ENCODE data around the gene OCRL.

The OCRL gene

GRCh38 chrX:129638917-129639316, 98.9 kb downstream of the OCRL start:
- no peak for DNase-seq

- DNase-seq = no peak
Observed at GRCh38 chrX:129640737-129641136, 100.7 kb downstream of the OCRL start.

DNA sequence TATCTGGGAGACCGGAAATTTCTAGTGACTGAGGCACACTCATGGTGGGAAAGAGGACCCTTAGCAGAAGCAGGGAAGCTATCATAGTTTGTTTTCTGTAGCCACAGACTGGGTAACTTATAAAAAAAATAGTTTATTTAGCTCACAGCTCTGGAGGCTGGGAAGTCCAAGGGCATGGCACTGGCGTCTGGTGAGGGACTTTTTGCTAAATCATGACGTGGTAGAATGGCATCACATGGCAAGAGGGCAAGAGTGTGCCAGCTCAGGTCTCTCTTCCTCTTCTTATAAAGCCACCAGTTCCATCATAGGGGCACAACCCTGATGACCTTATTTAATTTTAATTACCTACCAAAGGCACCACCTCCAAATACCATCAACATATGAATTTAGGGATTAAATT, 101.4 kb downstream of the OCRL start:
- DNase-seq = no peak

DNA sequence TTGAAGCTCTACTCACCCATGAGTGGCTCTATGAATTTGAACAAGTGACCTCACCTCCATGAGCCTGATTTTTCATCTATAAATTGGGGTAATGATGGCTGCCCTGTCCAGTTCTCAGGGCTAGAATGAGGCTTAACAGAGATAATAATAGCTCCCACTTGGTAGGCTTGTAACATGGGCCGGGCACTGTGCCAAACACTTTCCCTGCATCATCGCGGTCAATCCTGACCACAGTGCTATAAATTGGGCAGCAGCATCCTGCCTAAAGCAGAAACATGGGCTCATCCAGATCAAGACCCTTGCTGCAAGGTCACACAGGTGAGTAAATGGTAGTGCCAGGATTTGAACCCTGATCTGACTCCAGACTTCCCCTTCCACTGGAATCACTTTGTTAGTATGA, 101.9 kb downstream of the OCRL start:
- DNase-seq = no peak

Measured in stimulated activated CD4-positive, alpha-beta T cell treated with anti-CD3 and anti-CD28 coated beads, Interleukin-4, amount 100 ng/mL, for 4 hours (primary cell).